SJCRH30 (cell line): ENCODE measurements around the gene PHKG1. TPM values are rescaled to one million over a fixed set of nuclear protein-coding genes. Genes with fewer than 3 reads are reported as not detected.
"Not testable (repeated sequence)": the region's sequence is repeated elsewhere in the genome, so short reads cannot be mapped to it uniquely, and the experiment has no call there.

Source experiments
- DNase-seq, 2 experiments: peaks; one replicate each; pipeline ENCODE4 v3.0.0-alpha.2; 2015 to 2020
- H3K27ac ChIP-seq: fragments of 250-450 bp; sonication (Bioruptor Pico); 2 replicates; pipeline ENCODE4 v1.5.1; 2020; ENCODE audit warnings: mild to moderate bottlenecking, moderate library complexity
- H3K27me3 ChIP-seq: fragments of 250-450 bp; sonication (Bioruptor Pico); 2 replicates; pipeline ENCODE4 v1.5.1; 2020; ENCODE audit warnings: mild to moderate bottlenecking, moderate library complexity
- H3K36me3 ChIP-seq: fragments of 250-450 bp; sonication (Bioruptor Pico); 2 replicates; pipeline ENCODE4 v1.5.1; 2020; ENCODE audit warnings: mild to moderate bottlenecking, moderate library complexity
- H3K4me1 ChIP-seq: fragments of 250-450 bp; sonication (Bioruptor Pico); 2 replicates; pipeline ENCODE4 v1.5.1; 2020; ENCODE audit warnings: mild to moderate bottlenecking, moderate library complexity
- H3K4me3 ChIP-seq: fragments of 250-450 bp; sonication (Bioruptor Pico); 2 replicates; pipeline ENCODE4 v1.5.1; 2020; ENCODE audit warnings: mild to moderate bottlenecking, moderate library complexity
- H3K9me3 ChIP-seq: fragments of 250-450 bp; sonication (Bioruptor Pico); replicated peaks from 2 replicates; pipeline ENCODE4 v1.5.1; 2020; ENCODE audit warnings: mild to moderate bottlenecking, moderate library complexity
- total RNA-seq: library from RNA; depleted of rRNA; stranded (reverse); fragments of >200 nt; shearing (Covaris generic); gene quantifications from 2 replicates; pipeline ENCODE4 v1.2.3, GENCODE V29; 2014; rRNA removed

Gene PHKG1
- total RNA-seq: 1.1 and 1.4 TPM in 2 replicates

GRCh38 chr7:56092789-56093531 lies at the start of gene PHKG1:
PHKG1 (minus strand) TSS chr7:56092952; CDS start chr7:56088941, 4,011 bp downstream.
- peak; percentile 82 to 83 for DNase-seq
- Histone ChIP-seq H3K9me3 (no peaks in the 10 kb centered on the region), H3K4me1 (0 out of 2 replicates have a peak, but pooled peaks cover 3% of the 10 kb centered on the region), H3K36me3 (peaks cover 9% of the 10 kb centered on the region), H3K27ac (no peak within 1 kb of the TSS), H3K27me3 (no peaks in the 10 kb centered on the region), H3K4me3 (no peak within 1 kb of the TSS)

- not testable (repeated sequence) for H3K4me3 ChIP-seq, H3K4me1 ChIP-seq, H3K36me3 ChIP-seq, H3K27ac ChIP-seq, H3K9me3 ChIP-seq, DNase-seq, H3K27me3 ChIP-seq
These were observed 38.3 kb upstream of the PHKG1 start for GRCh38 chr7:56131062-56131461.

DNA sequence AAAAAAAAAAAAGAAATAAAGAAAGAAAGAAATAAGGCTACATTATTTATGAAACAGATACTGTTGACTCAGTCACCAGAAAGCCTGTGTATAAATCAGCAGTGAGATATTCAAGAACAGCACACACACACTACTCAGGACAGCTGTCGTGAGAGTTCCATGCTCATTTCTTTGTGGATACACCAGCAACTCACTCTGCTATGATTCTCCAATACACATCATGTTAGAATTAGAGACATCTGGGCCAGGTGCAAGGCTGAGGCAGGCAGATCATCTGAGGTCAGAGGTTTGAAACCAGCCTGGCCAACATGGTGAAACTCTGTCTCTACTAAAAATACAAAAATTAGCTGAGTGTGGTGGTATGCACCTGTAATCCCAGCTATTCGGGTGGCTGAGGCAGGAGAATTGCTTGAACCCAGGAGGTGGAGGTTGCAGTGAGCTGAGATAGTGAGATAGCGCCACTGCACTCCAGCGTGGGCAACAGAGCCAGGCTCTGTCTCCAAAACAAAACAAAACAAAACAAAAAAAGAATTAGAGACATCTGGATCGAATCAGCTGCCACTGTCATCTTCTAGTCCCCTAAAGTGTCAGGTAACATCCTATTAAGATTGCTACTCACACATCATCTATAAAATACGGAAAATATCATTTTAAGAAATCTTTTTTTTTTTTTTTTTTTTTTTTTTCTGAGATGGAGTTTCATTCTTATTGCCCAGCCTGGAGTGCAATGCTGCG lies 34.7 kb upstream of the PHKG1 start:
- Histone ChIP-seq H3K27ac (no peak overlapping the region), H3K9me3 (no peaks in the 10 kb centered on the region), H3K36me3 (no peaks in the 10 kb centered on the region), H3K4me1 (no peaks in the 10 kb centered on the region), H3K4me3 (no peak overlapping the region), H3K27me3 (no peaks in the 10 kb centered on the region)
- peak in 1 of 2 experiments; percentile 17 for DNase-seq

DNA sequence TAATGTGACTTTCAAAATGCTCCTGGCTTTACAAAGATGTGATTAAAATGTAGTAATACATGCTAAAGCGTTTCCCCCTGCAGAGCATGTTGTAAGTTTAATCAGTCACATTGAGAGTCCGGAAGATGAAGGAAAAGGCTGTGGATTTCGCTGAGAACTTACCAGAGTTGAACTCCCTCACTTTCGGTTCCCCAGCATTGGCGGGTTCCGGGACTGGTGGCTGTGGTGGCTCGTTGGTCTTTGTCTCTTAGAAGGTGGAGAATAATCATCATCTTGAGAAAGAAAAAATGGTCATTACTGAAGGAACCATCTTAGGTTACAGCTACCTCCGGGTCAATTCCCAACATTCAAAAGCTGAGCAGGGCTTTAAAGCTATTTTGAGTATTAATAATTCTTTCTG lies 33.1 kb upstream of the PHKG1 start:
- Histone ChIP-seq H3K4me3 (no peak overlapping the region), H3K36me3 (no peaks in the 10 kb centered on the region), H3K4me1 (no peaks in the 10 kb centered on the region), H3K27me3 (no peaks in the 10 kb centered on the region), H3K27ac (no peak overlapping the region), H3K9me3 (no peaks in the 10 kb centered on the region)
- no peak for DNase-seq

- no peak overlapping the region for H3K4me3 ChIP-seq
- no peak for DNase-seq
- no peaks in the 10 kb centered on the region for H3K36me3 ChIP-seq
- H3K4me1 ChIP-seq: no peaks in the 10 kb centered on the region
- no peak overlapping the region for H3K27ac ChIP-seq
- H3K9me3 ChIP-seq: no peaks in the 10 kb centered on the region
- H3K27me3 ChIP-seq: no peaks in the 10 kb centered on the region
These were observed 32.2 kb upstream of the PHKG1 start for GRCh38 chr7:56124981-56125380.

DNA sequence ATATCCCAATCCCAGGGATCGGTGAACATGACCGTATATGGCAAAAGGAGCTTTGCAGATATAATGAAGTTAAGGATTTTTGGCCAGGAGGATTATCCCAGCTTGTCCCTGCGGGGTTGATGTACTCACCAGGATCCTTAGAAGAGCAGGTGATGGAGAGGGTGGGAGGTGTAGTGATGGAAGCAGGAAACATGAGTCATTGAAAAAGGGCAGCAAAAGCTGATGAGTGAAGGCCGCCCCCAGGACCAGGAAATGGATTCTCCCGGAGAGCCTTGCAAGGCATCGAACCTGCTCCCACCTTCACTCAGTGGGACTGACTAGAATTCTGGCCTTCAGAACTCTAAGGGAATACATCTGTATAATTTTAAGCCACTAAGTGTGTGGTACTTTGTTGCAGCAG lies 28.7 kb upstream of the PHKG1 start:
- no peaks in the 10 kb centered on the region for H3K27me3 ChIP-seq
- no peaks in the 10 kb centered on the region for H3K4me1 ChIP-seq
- H3K9me3 ChIP-seq: no peaks in the 10 kb centered on the region
- H3K36me3 ChIP-seq: no peaks in the 10 kb centered on the region
- no peak for DNase-seq
- no peak overlapping the region for H3K4me3 ChIP-seq
- H3K27ac ChIP-seq: no peak overlapping the region

GRCh38 chr7:56115852-56116538 lies 23.2 kb upstream of the PHKG1 start, which contains the start of gene NUPR2:
NUPR2 (minus strand) TSS chr7:56116417; CDS start chr7:56116314, 103 bp downstream.
- H3K27me3 ChIP-seq: no peaks in the 10 kb centered on the region
- H3K4me1 ChIP-seq: no peaks in the 10 kb centered on the region
- no peak within 1 kb of the TSS for H3K4me3 ChIP-seq
- H3K9me3 ChIP-seq: no peaks in the 10 kb centered on the region
- no peak for DNase-seq
- H3K36me3 ChIP-seq: no peaks in the 10 kb centered on the region
- no peak within 1 kb of the TSS for H3K27ac ChIP-seq

DNA sequence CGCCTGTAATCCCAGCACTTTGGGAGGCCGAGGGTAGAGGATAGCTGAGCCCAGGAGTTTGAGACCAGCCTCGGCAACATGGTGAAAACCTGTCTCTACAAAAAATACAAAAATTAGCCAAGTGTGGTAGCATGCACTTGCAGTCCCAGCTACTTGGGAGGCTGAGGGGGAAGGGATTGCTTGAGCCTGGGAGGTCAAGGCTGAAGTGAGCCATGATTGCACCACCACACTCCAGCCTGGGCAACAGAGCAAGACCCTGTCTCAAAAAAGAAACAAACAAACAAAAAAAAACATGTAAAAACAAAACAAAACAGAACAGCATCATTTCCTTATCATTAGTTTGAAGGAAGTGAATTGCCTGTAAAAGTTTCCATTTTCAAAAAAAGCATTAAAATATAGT lies 19.5 kb upstream of the PHKG1 start:
- not testable (repeated sequence) for H3K36me3 ChIP-seq, H3K27me3 ChIP-seq, H3K9me3 ChIP-seq, H3K27ac ChIP-seq, H3K4me3 ChIP-seq, H3K4me1 ChIP-seq, DNase-seq

- no peak overlapping the region for H3K4me3 ChIP-seq
- H3K27me3 ChIP-seq: no peaks in the 10 kb centered on the region
- H3K36me3 ChIP-seq: no peaks in the 10 kb centered on the region
- no peaks in the 10 kb centered on the region for H3K4me1 ChIP-seq
- DNase-seq: no peak
- H3K27ac ChIP-seq: no peak overlapping the region
- no peaks in the 10 kb centered on the region for H3K9me3 ChIP-seq
These were observed 17.9 kb upstream of the PHKG1 start for GRCh38 chr7:56110611-56111010.

GRCh38 chr7:56107954-56108258 lies 15.2 kb upstream of the PHKG1 start:
- Histone ChIP-seq H3K36me3 (peaks cover 23% of the 10 kb centered on the region), H3K4me3 (no peak overlapping the region), H3K9me3 (no peaks in the 10 kb centered on the region), H3K27me3 (no peaks in the 10 kb centered on the region), H3K4me1 (no peaks in the 10 kb centered on the region), H3K27ac (no peak overlapping the region)
- no peak for DNase-seq

DNA sequence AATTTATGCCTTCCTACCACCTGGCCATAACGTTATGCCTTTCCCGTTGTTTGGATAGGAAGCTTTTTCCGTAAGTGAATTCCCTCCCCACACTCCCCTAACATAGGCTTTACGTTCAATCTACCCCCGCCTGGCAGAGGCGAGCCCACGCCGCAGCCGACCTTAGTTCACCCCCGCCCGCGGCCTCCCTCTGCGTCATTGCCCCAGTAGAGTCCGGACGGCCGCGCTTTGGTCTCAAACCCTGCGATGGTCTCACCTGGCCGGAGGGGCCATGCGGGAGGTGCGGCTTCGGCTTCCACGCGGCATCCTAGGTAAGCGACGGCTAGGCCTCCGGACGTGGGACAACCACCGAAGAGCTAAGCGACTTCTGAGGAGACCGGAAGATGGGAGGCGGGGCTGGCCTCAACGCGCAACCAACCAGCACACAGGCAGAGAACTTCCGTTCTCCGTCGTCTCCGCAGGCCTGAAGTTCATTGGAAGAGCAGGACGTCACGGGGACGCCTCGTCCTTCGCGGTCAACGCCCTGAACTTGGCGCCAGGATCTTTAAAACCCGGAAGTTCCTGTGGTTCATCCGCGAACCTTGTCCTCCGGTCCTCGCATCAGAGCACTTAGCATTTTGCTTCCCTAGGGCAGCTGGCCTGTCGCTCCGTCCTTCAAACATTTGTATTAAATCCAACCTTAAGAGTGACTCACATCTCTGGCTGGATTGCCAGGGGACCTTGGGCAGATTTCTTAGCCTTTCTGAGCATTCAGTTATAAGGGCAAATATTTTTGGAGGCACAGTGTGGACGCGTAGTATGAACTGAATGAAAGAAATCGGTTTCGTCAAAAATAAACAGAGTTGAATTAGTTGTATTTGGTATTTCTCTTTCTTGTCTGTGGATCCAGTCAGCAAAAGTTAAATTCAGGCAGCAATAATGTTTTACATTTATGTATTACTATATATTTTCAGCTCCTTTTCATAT lies 13.6 kb upstream of the PHKG1 start, which contains the start of gene CHCHD2:
CHCHD2 (minus strand) TSS at position 369 of the 966 bp plus-strand sequence; CDS start at position 306, 63 bp downstream.
- no peaks in the 10 kb centered on the region for H3K4me1 ChIP-seq
- peak; percentile 99 to 100 for DNase-seq
- peak within 1 kb of the TSS; percentile 82 for H3K27ac ChIP-seq
- H3K4me3 ChIP-seq: peak within 1 kb of the TSS; percentile 92
- no peaks in the 10 kb centered on the region for H3K9me3 ChIP-seq
- no peaks in the 10 kb centered on the region for H3K27me3 ChIP-seq
- peaks cover 38% of the 10 kb centered on the region for H3K36me3 ChIP-seq

DNA sequence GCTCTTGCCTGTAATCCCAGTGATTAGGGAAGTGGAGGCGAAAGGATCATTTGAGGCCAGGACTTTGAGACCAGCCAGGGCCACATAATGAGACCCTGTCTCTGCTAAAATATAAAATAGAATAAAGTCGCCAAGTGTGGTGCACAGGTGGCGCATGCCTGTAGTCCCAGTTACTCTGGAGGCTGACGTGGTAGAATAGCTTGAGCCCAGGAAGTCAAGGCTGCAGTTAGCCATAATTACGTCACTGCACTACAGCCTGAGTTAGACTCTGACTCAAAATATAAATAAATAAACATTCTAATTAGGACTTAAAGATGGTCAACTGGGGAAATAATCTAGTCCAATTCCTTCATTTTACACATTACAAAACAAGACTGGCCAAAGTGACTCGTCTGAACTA lies 12.8 kb upstream of the PHKG1 start:
- H3K36me3 ChIP-seq: peaks cover 47% of the 10 kb centered on the region
- H3K27me3 ChIP-seq: no peaks in the 10 kb centered on the region
- no peaks in the 10 kb centered on the region for H3K9me3 ChIP-seq
- peak; percentile 35 to 57 for DNase-seq
- peak overlapping the region; percentile 82 for H3K27ac ChIP-seq
- H3K4me3 ChIP-seq: peak overlapping the region; percentile 92
- no peaks in the 10 kb centered on the region for H3K4me1 ChIP-seq

DNA sequence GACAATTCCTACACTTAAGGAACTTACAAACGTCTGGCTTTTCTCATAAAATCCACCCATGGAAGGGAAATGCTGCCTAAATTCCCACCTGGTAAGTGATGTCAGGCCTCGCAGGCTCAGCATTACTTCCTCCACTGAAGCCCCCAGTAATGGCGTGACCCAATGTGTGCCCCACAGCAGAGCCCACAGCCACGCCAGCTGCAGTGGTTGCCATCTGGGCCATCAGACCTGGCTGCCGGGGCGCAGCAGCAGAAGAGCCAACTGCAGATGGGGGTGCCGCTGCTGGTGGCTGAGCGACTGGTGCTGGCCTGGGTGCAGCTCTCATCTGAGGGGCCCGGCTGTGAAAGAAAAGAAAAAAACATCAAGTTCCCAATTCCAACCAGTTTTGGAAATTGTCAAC lies 11.4 kb upstream of the PHKG1 start:
- not testable (repeated sequence) for H3K4me1 ChIP-seq, H3K4me3 ChIP-seq, H3K27me3 ChIP-seq, H3K27ac ChIP-seq, DNase-seq, H3K9me3 ChIP-seq
- H3K36me3 ChIP-seq: peaks cover 61% of the 10 kb centered on the region

- H3K27ac ChIP-seq: no peak overlapping the region
- peaks cover 71% of the 10 kb centered on the region for H3K36me3 ChIP-seq
- no peaks in the 10 kb centered on the region for H3K4me1 ChIP-seq
- H3K4me3 ChIP-seq: no peak overlapping the region
- no peaks in the 10 kb centered on the region for H3K9me3 ChIP-seq
- no peak for DNase-seq
- H3K27me3 ChIP-seq: no peaks in the 10 kb centered on the region
These were observed 6.9 kb upstream of the PHKG1 start for GRCh38 chr7:56099653-56100052.
